ELR (cell line): ENCODE data around the gene STAMBP.
"Not testable (repeated sequence)": the region's sequence is repeated elsewhere in the genome, so short reads cannot be mapped to it uniquely, and the experiment has no call there.

Source experiments
- DNase-seq: peaks from one replicate; pipeline ENCODE4 v3.0.0-alpha.2; 2015; ENCODE audit warnings: low read depth

The STAMBP gene

DNA sequence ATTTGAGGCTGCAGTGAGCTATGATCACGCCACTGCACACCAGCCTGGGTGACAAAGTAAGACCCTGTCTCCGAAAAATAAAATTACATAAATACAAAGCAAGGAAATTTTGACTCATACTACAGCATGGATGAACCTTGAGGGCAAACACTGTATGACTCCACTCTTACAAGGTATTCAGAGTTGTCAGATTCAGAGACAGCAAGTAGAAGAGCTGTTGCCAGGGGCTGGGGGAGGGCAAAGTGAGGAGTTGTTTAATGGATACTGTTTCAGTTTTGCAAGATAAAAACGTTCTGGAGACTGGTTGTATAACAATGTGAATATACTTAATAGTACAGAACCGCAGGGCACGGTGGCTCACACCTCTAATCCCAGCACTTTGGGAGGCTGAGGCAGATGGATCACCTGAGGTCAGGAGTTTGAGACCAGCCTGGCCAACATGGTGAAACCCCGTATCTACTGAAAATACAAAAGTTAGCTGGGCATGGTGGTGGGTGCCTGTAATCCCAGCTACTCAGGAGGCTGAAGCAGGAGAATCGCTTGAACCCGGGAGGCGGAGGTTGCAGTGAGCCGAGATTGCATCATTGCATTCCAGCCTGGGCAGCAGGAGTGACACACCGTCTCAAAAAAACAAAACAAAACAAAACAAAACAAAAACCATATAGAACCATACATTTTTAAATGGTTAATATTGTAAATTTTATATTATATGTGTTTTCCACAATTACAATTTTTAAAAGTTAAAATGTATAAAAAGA is 59.0 kb downstream of the STAMBP start:
- DNase-seq, result peak; percentile 80

DNA sequence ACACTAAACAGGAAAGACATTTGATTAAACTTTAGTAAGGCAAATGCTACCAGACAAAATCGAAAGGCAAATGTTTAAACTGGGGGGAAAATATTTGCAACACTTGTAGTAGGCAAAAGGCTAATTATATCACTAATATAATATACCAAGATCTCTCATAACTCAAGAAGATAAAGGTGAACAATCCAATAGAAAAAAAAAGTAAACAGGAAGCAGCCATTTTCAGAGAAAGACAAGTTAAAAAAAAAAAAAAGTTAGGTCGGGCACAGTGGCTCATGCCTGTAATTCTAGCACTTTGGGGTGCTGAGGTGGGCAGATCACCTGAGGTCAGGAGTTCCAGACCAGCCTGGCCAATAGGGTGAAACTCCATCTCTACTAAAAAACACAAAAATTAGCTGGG is 59.6 kb downstream of the STAMBP start:
- peak; percentile 8 for DNase-seq

DNA sequence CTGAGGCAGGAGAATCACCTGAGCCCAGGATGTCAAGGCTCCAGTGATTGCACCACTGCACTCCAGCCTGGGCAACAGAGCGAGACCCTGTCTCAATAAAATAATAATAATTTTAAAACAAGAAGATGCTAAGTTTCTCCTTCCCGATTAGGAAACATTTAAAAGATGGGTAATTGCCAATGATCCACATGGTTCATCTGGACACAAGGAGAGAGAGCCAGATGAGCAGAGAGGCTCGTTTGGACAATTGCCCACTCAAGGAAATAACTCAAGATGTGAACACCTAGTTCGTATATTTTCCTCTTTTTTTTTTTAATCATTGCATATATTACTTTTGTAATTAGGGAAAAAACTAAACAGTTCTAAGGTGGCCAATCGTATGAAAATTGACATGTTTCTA is 60.4 kb downstream of the STAMBP start:
- no peak for DNase-seq

DNA sequence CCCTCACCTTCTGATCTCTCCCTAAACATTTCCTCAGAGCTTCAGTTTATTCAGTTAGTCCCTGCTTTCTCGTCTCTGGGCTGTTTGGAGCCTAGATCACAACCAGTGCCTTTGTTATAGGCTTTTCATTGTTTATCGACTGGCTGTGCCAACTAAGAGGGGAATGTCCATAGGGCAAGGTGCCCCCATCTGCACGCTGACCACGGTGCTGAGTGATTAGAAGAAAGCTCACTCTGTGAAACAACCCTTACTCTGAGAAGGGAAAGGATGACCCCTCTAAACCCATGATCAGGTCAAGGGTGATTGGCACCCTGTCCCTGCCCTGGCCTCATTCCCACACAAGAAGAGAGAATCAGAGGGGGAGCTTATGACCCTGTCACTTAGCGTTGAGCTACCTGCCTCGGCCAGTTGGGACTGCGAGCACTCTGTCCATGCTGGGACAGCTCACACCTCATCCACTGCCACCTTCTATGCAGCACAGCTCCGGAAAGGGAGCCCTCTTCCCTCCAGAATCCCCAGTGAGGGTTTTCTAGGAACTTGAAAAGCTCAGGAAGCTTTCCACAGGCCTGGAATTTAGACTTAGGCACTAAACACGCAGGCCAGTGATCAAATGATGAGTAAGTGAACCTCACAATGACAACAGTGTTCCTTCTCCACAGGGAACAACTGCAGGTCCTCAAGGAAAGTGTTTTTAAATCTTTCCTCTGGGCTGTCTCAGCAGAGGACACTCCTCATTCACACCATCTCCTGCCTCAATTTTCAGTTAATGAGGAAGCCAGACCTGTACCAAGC is 61.7 kb downstream of the STAMBP start:
- DNase-seq, result peak; percentile 73

GRCh38 chr2:73891276-73891901 is 62.6 kb downstream of the STAMBP start:
- DNase-seq, result no peak

- DNase-seq, result peak; percentile 24
Measured at GRCh38 chr2:73892631-73893329, 64.0 kb downstream of the STAMBP start, which contains the start of gene ACTG2. Gene ACTG2 (plus strand): TSS chr2:73893008. CDS start chr2:73901312, 8,304 bp downstream.

GRCh38 chr2:73893764-73894474 is 65.2 kb downstream of the STAMBP start:
- DNase-seq, result no peak

DNA sequence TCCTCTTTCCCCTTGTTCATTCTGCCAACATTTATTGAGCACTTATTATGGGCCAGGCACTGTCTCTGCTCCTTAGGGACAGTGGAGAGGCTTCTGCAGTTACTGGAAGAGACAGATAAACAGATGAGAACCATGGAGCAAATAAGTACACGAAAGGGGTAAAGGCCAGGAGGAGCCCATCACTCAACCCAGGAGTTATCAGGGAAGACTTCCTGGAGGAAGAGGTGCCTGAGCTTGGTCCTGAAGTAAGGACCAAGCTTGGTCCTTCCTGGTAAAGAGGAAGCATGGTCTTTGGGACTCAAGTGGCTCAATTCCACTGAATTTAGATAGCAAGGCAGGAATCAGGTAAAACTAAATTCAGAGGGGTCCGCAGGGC is 65.7 kb downstream of the STAMBP start:
- DNase-seq, result no peak

GRCh38 chr2:73894877-73895276 is 66.1 kb downstream of the STAMBP start:
- no peak for DNase-seq

DNA sequence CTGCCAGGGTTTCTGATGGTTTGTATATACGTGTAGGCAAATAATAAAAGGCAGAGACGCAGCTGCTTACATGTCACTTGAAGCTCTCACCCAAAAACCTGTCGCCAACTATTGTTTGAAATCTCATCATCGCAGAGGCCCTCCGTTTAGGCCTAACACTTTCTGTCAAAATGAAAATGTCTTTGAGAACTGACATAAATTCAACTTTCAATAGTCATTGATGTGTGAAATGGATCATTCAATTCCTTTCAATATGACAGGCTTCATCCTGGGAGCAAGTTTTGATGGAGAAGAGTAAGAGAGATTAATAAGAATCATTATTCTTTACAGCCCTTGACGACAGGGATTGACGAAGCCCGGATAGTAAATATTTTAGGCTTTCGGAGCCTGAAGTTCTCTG is 66.7 kb downstream of the STAMBP start:
- no peak for DNase-seq

- peak; percentile 30 for DNase-seq
Measured at GRCh38 chr2:73896362-73897239, 67.8 kb downstream of the STAMBP start.

- no peak for DNase-seq
Measured at GRCh38 chr2:73897240-73897583, 68.5 kb downstream of the STAMBP start.

DNA sequence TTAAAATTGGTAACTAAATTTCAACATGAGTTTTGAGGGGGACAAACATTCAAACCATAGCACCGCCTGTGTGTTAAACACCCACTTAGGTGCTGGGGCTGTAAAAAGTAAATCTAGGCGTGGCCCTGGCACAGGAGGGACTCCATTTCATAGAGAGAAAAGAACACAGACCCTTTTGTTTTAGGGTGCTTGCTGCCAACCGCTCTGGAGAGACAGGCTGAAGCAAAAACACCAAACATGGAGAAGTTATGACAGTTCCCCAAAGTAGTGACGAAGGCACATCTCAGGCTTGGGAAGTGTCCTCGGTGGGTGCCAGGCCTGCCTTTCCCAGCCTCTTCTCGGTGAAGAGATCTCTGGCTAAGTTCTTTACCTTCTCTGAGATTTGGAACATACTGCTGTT is 69.2 kb downstream of the STAMBP start:
- DNase-seq, result no peak

GRCh38 chr2:73899801-73900336 is 71.1 kb downstream of the STAMBP start:
- no peak for DNase-seq

- DNase-seq, result no peak
Measured at GRCh38 chr2:73901143-73901542, 72.4 kb downstream of the STAMBP start.

- no peak for DNase-seq
Measured at GRCh38 chr2:73902284-73902683, 73.5 kb downstream of the STAMBP start.

GRCh38 chr2:73903313-73903712 is 74.6 kb downstream of the STAMBP start:
- DNase-seq, result no peak

DNA sequence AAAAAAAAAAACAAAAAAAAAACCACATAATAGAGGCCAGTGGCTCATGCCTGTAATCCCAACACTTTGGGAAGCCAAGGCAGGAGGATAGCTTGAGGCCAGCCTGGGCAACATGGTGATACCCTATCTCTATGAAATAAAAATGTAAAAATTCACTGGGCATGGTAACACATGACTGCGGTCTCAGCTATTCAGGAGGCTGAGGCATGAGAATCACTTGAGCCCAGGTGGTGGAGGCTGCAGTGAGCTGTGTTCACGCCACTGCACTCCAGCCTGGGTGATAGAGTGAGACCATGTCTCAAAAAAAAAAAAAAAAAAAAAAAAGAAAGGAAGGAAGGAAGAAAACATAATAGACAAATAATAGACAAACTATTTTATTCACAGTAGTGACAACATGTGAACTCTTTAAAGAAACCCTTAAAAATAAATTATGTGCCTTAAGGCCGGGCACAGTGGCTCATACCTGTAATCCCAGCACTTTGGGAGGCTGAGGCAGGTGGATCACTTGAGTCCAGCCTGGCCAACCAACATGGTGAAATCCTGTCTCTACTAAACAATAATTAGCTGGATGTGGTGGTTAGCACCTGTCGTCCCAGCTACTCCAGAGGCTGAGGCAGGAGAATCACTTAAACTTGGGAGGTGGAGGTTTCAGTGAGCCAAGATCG is 75.3 kb downstream of the STAMBP start:
- DNase-seq, result not testable (repeated sequence)

DNA sequence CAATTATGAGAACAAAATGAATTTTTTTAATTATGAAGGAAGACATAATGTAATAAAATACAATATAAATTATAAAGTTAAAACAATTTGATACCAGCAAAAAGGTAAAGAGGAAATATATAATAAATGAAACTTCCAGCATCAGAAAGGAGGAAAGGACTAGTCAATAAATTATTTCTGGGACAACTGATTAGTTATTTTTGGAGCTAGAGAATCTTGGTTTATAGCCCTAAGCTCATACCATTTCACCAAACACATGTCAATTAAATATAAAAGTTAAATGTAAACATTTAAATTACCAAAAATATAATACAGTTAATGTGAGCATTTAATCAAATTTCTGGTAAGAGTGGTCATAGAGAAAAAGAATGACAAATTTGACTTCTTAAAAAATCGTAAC is 76.2 kb downstream of the STAMBP start:
- no peak for DNase-seq
